HEK293 (cell line): ENCODE data around the gene CEP295NL.
A peak's percentile ranks its signal among the peaks of the same experiment; 100 is the strongest.

Experiments used
- CTCF ChIA-PET: fragments of 350-600 bp; formaldehyde crosslinking; extraction: SDS; loops from one replicate; lab custom pipeline; 2021; ENCODE audit warnings: antibody characterized with exemption; lab: Yijun Ruan, JAX
- POLR2A ChIA-PET: fragments of 300-600 bp; formaldehyde crosslinking; extraction: SDS; loops from one replicate; lab custom pipeline; 2020; ENCODE audit warnings: antibody characterized with exemption, inconsistent platforms; lab: Yijun Ruan, JAX
- H3K27ac ChIP-seq: fragments of 200-500 bp; sonication (Bioruptor generic); 2 replicates; pipeline ENCODE4 v1.5.1; 2014; ENCODE audit warnings: low read depth, low read length, control low read depth, inconsistent platforms; ENCODE audit errors: extremely low read depth
- H3K36me3 ChIP-seq, 2 experiments: fragments of 200-500 bp in 1 of 2; sonication (Bioruptor generic) in 1 of 2; 1 replicate in 1 of 2; 2 replicates in 1 of 2; pipeline ENCODE4 v1.5.1; 2014 to 2017; ENCODE audit warnings: inconsistent platforms in 2 of 2, low read length in 2 of 2; ENCODE audit not compliant: control insufficient read depth in 2 of 2, insufficient read depth in 1 of 2
- H3K4me1 ChIP-seq: fragments of 200-500 bp; sonication (Bioruptor generic); 2 replicates; pipeline ENCODE4 v1.5.1; 2014; ENCODE audit warnings: mild to moderate bottlenecking, low read length, inconsistent platforms; ENCODE audit not compliant: control insufficient read depth, insufficient read depth
- H3K4me3 ChIP-seq: 2 replicates; pipeline ENCODE4 v1.5.1; 2011; ENCODE audit warnings: low read depth, mild to moderate bottlenecking, control low read depth, low read length, moderate library complexity
- H3K9me3 ChIP-seq: fragments of 200-500 bp; sonication (Bioruptor generic); 2 replicates; pipeline ENCODE4 v1.5.1; 2014; ENCODE audit warnings: low read depth, low read length, inconsistent platforms; ENCODE audit not compliant: control insufficient read depth, insufficient read depth
- KLF9 ChIP-seq: fragments of 450-650 bp; formaldehyde crosslinking; IDR thresholded peaks from 2 replicates; pipeline ENCODE4 v1.5.1; 2016; ENCODE audit warnings: missing biosample characterization, missing genetic modification characterization, low read depth
- RBAK ChIP-seq: fragments of 450-650 bp; formaldehyde crosslinking; IDR thresholded peaks from 2 replicates; pipeline ENCODE4 v1.5.1; 2016; ENCODE audit warnings: missing biosample characterization, missing genetic modification characterization
- ZBTB7A ChIP-seq: fragments of 450-650 bp; formaldehyde crosslinking; IDR thresholded peaks from 2 replicates; pipeline ENCODE4 v1.5.1; 2016; ENCODE audit warnings: low read depth, missing biosample characterization, missing genetic modification characterization
- ZIC2 ChIP-seq: fragments of 450-650 bp; formaldehyde crosslinking; IDR thresholded peaks from 2 replicates; pipeline ENCODE4 v1.5.1; 2016; ENCODE audit warnings: missing biosample characterization, missing genetic modification characterization
- ZNF169 ChIP-seq: fragments of 450-650 bp; formaldehyde crosslinking; IDR thresholded peaks from 2 replicates; pipeline ENCODE4 v1.5.1; 2016; ENCODE audit warnings: missing biosample characterization, missing genetic modification characterization
- ZNF311 ChIP-seq: fragments of 450-650 bp; formaldehyde crosslinking; IDR thresholded peaks from 2 replicates; pipeline ENCODE4 v1.5.1; 2017; ENCODE audit warnings: missing biosample characterization, missing genetic modification characterization, borderline replicate concordance
- ZNF423 ChIP-seq: fragments of 450-650 bp; formaldehyde crosslinking; IDR thresholded peaks from 2 replicates; pipeline ENCODE4 v1.5.1; 2016; ENCODE audit warnings: missing biosample characterization, missing genetic modification characterization
- ZNF529 ChIP-seq: fragments of 450-650 bp; formaldehyde crosslinking; IDR thresholded peaks from 2 replicates; pipeline ENCODE4 v1.5.1; 2017; ENCODE audit warnings: missing genetic modification characterization, missing biosample characterization; ENCODE audit not compliant: insufficient replicate concordance
- TF ChIP-seq, protein P1 (sequence below): fragments of 450-650 bp; formaldehyde crosslinking; IDR thresholded peaks from 2 replicates; pipeline ENCODE4 v1.5.1; 2016; ENCODE audit warnings: missing biosample characterization, missing genetic modification characterization

The CEP295NL gene

DNA sequence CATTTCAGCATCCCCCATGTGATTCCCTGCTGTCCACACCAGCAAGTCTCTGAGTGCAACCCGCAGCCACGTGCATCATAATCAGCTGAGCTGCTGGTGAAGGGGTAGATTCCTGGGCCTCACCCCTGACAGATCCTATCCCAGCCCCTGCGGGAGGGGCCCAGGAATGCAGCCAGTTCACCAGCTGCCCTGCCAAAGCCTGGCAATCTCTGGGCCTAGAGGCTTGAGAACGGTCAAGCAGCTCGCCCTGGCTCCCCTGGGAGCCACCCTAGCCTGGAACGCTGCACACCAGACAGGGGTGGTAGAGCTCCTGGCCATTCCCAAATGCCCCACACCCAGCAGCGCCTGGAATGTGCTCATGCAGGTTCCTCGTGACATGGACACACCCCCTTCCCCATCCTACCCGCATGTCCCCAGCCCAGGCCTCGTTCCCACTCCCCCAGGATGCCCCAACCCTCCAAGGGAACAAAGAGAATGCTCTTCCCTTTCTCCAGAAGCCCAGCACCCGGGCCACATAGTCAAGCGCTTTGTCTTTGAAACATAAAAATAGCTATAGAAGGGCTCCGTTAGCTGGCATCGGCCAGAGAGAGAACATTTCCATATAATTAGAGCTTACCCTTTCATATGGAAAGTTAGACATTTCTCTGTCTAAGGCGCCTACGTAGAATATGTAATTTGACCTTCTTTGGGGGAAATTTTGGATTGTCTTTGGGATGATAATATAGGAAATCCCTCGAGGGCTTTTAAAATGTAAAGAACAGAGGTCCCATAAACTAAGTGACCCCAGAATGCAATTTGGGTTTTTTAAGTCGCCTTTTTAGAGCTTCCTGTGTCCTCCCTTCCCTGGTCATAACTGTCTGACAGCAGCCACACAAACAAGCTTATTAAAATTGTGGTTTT is 3.4 kb downstream of the CEP295NL start:
- H3K9me3 ChIP-seq: no peaks in the 10 kb centered on the region
- peaks cover 0 to 4% of the 10 kb centered on the region in 2 experiments; a peak in 1 of 3 replicates for H3K36me3 ChIP-seq
- TF ChIP-seq ZIC2 (tag by site-specific recombination) (peak; percentile 49; the same call in 1 of the 2 replicates), RBAK (tag by site-specific recombination) (no peak), KLF9 (peak; percentile 53; the same call in 1 of the 2 replicates)
- H3K4me3 ChIP-seq: no peak overlapping the region
- POLR2A ChIA-PET: no interaction called here
- CTCF ChIA-PET: interaction anchor here (0.8 to 1.3 kb wide), 4 partner anchors 34 to 81 kb away, joined by 3 to 7 read pairs (median 4); no protein-coding TSS in a partner anchor
- no peak overlapping the region for H3K27ac ChIP-seq
- no peaks in the 10 kb centered on the region; the same call in 1 of the 2 replicates for H3K4me1 ChIP-seq

DNA sequence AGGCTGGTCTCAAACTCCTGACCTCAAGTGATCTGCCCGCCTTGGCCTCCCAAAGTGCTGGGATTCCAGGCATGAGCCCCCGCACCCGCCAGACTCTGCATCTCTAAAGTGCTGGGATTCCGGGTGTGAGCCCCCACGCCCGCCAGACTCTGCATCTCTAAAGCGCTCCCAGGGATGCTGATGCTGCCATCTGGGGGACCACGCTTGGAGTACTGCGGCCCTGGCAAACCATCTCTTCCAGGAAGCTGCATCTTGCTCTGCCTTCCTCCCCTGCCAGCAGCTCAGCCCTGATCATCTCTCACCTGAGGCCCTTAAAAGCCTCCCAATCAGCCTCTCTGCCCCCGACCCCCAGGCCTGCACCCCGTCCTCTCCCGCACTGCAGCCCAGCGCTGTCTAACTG is 4.1 kb downstream of the CEP295NL start:
- Histone ChIP-seq H3K36me3 (peaks cover 0 to 4% of the 10 kb centered on the region in 2 experiments; a peak in 1 of 3 replicates), H3K4me3 (no peak overlapping the region), H3K9me3 (no peaks in the 10 kb centered on the region), H3K27ac (no peak overlapping the region), H3K4me1 (no peaks in the 10 kb centered on the region; the same call in 1 of the 2 replicates)
- ChIA-PET CTCF (interaction anchor here (0.5 to 0.8 kb wide), 2 partner anchors 82 to 184 kb away, joined by 3 read pairs; no protein-coding TSS in a partner anchor), POLR2A (no interaction called here)
- TF ChIP-seq ZNF311 (tag by site-specific recombination) (no peak), ZNF423 (tag by site-specific recombination) (no peak), ZBTB7A (no peak)

DNA sequence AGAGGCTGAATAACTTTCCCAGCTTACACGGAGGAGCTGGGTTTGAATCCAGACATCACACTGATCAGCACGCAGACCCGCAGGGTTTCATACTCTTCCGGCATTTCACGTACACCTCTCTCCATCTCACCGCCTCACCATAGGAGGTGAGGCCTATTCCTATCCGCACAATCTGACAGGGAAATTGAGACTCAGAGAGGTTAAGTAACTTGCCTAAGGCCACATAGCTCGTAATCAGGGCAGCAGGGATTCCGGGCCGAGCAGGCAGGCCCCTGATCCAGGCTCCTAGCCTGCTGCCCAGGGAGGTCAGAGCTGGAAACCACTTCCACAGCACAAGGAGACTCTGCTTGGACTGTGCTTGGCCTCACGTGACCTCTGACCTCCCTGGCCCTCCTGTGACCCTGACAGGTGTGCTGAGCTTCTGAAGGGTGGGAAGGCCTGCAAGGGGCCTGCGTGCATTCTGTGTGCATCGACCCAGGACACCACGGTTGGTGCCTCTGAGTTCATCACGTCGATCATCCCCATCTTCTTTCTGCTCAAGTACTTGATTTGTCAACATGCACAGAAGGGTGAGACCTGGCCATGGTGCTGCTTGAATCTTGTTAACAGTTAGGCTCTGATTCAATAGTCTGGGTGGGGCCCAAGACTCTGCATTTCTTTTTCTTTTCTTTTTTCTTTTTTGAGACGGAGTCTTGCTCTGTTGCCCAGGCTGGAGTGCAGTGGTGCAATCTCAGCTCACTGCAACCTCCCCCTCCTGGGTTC is 4.7 kb downstream of the CEP295NL start:
- Histone ChIP-seq H3K36me3 (peaks cover 0 to 7% of the 10 kb centered on the region in 2 experiments; a peak in 2 of 3 replicates), H3K9me3 (no peaks in the 10 kb centered on the region), H3K27ac (no peak overlapping the region), H3K4me1 (no peaks in the 10 kb centered on the region; the same call in 1 of the 2 replicates), H3K4me3 (no peak overlapping the region)
- CTCF ChIA-PET: interaction anchor here (0.5 kb wide), 1 partner anchor 185 kb away, joined by 3 read pairs; no protein-coding TSS in a partner anchor
- POLR2A ChIA-PET: no interaction called here
- TF ChIP-seq ZNF529 (tag by site-specific recombination): no peak
- TF ChIP-seq, protein P1, sequence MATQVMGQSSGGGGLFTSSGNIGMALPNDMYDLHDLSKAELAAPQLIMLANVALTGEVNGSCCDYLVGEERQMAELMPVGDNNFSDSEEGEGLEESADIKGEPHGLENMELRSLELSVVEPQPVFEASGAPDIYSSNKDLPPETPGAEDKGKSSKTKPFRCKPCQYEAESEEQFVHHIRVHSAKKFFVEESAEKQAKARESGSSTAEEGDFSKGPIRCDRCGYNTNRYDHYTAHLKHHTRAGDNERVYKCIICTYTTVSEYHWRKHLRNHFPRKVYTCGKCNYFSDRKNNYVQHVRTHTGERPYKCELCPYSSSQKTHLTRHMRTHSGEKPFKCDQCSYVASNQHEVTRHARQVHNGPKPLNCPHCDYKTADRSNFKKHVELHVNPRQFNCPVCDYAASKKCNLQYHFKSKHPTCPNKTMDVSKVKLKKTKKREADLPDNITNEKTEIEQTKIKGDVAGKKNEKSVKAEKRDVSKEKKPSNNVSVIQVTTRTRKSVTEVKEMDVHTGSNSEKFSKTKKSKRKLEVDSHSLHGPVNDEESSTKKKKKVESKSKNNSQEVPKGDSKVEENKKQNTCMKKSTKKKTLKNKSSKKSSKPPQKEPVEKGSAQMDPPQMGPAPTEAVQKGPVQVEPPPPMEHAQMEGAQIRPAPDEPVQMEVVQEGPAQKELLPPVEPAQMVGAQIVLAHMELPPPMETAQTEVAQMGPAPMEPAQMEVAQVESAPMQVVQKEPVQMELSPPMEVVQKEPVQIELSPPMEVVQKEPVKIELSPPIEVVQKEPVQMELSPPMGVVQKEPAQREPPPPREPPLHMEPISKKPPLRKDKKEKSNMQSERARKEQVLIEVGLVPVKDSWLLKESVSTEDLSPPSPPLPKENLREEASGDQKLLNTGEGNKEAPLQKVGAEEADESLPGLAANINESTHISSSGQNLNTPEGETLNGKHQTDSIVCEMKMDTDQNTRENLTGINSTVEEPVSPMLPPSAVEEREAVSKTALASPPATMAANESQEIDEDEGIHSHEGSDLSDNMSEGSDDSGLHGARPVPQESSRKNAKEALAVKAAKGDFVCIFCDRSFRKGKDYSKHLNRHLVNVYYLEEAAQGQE (tag by site-specific recombination): peak; percentile 85

DNA sequence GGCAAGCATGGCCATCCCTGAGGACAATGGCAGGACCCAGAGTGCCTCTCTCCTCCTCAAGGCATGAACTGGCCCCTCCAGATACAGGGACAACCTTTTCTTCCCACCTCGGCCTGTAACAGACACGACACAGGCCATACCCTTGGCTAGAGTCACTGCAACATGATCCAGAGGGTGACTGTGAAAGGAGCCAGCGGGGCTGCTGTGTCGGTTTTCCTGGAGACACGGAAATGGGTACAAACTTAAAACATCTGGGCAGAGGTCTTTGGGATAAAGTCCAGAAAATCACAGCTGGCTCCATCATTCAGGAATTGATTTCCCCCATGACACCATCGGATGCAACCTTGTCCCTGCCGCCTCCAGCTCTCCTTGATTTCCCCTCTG is 5.3 kb downstream of the CEP295NL start:
- Histone ChIP-seq H3K27ac (no peak overlapping the region), H3K9me3 (no peaks in the 10 kb centered on the region), H3K4me3 (no peak overlapping the region), H3K36me3 (peaks cover 0 to 12% of the 10 kb centered on the region in 2 experiments; a peak in 2 of 3 replicates), H3K4me1 (no peaks in the 10 kb centered on the region)
- no peak for TF ChIP-seq ZNF169
- ChIA-PET POLR2A (no interaction called here), CTCF (no interaction called here)
